NCI-H1048 (cell line): ENCODE results near the gene AFF4.
"Not testable (repeated sequence)": the region's sequence is repeated elsewhere in the genome, so short reads cannot be mapped to it uniquely, and the experiment has no call there.

Experiments used
- DNase-seq: peaks from one replicate; lab custom pipeline; 2025; lab: John Stamatoyannopoulos, UW

The AFF4 gene

DNA sequence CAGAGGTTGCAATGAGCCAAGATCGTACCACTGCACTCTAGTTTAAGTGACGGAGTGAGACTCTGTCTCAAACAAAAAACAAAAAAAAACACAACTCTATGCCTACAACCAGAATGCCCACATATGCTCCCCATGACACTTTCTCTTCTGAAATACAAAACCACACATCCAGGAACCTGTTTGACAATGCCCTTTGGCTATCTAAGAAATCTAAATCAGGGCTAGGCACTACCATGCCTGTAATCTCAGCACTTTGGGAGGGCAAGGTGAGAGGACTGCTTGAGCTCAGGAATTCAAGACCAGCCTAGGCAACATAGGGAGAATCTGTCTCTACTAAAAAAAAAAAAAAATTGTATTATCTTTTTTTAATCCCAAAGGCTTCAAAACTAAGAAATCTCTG is 10.6 kb downstream of the AFF4 start:
- no peak for DNase-seq

DNA sequence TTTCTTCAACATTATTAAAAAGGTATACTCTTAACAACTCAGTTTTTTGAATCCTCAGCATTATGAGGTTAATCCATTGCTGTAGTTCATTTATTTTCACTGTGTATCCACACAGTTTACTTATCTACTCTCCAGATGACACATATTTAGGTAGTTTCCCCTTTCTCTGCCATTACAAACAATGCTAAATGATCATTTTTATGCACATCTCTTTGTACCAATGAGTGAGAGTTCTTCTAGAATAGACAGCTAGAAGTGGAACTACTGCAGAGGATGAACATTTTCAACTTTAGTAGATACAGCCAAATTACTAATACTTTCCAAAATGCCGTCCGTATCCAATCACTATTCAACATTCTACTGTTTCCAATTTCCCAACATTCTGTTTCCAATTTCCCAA is 11.5 kb downstream of the AFF4 start:
- DNase-seq = no peak

DNA sequence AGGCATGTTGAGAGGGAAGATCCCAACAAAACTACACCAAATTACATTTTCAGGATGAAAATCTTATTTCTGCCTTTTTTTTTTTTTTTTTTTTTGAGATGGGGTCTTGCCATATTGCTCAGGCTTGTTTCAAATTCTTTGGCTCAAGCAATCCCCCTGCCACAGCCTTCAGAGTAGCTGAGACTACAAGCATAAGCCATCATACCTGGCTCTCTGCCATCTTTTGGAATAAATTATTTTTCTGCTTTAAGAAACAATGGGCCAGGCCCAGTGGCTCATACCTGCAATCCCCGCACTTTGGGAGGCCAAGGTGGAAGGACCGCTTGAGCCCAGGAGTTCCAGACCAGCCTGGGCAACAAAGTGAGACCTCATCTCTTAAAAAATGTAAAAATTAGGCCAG is 14.3 kb downstream of the AFF4 start:
- no peak for DNase-seq

DNA sequence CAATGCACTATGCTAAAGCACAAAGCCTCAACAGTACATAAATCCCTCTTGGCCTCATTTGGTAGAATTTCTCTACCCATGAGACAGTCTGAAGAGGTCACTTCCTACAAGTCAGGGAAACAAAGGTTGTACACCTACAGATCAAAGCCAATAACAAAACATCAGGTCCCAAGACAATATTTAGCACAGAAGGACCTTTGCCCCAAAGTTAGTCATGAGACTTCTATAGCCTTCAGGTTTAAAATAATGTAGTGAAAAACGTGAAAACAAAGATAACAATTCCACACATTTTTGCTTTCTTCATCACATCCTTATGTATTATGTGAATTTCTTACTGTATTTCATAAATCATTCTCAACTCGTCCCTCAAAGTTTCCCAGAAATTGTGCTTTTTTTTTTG is 15.8 kb downstream of the AFF4 start:
- DNase-seq = no peak

DNA sequence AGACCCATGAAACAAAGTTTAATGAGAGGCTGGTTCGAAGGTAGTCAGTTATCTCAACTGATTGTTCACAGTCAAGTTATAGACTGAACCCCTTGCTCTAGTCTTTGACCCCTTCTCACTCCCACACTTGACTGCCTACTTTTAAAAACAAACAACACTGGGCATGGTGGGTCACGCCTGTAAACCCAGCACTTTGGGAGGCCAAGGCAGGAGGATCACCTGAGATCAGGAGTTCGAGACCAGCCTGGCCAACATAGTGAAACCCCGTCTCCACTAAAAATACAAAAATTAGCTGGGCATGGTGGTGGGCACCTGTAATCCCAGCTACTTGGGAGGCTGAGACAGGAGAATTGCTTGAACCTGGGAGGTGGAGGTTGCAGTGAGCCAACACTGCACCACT is 18.1 kb downstream of the AFF4 start:
- not testable (repeated sequence) for DNase-seq

DNA sequence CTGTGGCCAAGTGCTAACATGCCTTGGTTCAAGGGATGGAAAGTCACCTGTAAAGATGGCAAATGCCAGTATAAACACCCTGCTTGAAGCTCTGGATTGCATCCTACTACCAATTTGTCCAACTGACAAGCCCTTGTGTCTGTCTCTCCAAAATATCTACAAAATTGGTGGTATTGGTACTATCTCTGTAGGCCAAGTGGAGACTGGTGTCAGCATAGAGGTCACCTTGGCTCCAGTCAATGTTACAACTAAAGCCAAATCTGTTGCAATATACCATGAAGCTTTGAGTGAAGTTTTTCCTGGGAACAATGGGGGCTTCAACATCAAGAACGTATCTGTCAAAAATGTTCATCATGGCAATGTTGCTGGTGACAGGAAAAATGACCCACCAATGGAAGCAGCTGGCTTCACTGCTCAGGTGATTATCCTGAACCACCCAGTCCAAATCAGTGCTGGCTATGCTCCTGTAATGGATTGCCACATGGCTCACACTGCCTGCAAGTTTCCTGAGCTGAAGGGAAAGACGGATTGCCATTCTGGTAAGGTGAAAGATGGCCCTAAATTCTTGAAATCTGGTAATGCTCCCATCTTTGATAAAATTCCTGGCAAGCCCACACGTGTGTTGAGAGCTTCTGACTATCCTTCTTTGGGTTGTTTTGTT is 19.9 kb downstream of the AFF4 start:
- DNase-seq = no peak

DNA sequence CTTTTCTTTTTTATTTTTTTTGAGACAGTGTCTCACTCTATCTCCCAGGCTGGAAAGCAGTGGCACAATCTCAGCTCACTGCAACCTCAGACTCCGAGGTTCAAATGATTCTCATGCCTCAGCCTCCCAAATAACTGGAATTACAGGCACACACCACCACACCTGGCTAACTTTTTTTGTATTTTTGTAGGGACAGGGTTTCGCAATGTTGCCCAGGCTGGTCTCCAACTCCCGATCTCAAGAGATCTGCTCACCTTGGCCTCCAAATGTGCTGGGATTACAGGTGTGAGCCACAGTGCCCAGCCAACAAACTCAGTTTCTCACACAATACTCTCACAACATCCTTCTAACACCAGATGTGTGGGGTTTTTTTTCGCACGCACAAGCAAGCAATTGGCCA is 22.1 kb downstream of the AFF4 start:
- no peak for DNase-seq

DNA sequence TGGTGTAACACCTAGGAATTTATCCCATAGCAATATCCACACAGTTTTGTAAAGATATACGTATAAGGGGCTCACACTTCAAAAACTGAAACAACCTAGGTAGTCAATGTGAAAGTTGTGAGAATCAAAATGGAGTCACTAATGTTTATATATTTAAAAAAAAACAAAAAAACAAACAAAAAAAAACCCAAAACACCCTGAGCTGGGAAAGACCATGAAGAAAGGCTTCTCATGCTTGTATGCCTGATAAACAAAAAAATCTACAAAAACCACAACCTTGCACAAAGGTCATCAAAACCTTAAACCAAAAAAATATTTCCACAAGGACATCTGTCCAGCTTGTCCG is 35.4 kb downstream of the AFF4 start:
- no peak for DNase-seq

DNA sequence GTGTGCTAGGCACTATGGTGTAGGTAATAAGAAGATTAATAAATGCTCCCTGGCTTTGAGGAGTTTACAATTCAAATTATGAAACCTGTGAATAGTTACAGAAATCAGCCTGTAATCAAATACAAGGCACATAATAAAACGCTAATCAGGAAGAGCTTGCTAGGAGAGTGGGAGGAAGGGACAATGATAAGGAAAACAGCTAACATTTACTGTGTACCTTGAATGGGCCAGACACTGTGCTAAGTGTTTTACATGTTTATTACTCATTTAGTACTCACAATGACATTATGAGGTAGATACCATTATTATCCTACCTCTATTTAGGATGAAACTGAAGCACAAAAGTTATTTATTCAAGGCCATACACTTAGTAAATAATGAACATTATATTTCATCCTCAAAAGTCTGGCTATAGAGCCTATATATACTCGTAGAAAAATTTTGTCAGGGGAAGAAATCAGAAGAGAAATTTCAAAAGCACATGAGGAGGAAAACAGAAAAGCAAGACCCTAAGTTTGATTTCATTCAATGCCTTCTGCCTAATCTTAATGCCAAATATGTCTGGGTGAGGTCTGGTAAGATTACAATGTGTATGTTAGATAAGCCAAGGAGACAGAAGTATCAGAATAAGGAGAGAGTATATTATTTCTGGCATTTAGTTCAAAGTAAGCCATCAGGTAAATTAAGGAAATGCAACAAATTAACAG is 35.9 kb downstream of the AFF4 start:
- DNase-seq = no peak

DNA sequence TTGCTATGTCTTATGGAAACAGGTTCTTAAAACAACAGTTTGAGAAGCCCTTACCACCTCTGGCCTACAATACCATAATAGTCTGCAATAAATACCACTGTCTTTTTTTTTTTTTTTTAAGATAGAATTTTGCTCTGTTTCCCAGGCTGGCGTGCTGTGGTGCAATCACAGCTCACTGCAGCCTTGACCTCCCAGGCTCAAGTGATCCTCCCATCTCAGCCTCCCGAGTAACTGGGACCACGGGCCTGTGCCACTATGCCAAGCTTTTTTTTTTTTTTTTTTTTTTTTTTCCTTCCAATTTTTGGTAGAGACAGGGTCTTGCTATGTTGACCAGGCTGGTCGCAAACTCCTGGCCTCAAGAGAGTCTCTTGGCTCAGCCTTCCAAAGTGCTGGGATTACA is 37.0 kb downstream of the AFF4 start:
- no peak for DNase-seq

DNA sequence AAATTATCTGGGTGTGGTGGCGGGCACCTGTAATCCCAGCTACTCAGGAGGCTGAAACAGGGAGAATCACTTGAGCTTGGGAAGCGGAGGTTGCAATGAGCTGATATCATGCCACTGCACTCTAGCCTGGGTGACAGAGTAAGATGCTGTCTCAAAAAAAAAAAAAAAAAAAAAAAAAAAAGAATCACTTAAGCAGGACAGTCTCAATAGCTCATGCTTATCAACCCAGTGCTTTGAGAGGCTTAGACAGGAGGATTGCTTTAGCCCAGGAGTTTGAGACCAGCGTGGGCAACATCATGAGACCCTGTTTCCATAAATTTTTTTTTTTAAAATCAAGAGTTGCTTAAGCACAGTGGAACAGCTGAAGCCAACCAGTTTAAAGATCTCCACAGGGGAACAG is 47.3 kb downstream of the AFF4 start:
- DNase-seq = no peak

DNA sequence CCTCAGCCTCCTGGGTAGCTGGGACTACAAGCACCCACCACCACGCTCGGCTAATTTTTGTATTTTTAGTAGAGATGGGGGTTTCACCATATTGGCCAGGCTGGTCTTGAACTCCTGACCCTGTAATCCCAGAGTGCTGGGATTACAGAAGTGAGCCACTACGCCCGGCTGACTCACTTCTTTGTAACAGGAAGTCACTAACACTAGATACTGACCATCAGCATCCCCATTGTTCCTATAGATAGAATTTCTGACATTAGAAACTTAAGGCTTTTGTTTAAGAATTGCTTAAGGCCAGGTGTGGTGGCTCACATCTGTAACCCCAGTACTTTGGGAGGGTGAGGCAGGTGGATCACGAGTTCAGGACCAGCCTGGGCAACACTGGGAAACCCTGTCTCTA is 47.8 kb downstream of the AFF4 start:
- no peak for DNase-seq

DNA sequence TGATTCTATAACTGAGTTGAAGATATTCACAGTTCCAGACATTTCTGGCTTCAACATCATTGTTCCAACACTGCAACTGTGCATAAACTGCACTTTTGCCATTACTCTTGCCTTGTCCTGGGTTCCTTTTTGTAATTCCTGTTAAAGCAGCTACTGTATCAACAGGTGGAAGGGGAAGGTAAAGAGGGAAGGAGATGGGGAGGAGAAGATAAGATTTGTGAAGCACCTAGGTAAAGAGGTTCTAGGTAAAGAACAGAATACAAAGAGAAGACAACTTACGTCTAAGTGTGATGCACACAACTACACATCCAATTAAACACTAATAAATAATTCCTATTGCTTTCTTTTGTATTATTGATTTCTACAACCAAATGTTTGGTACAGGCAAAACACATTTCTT is 53.7 kb downstream of the AFF4 start:
- DNase-seq = no peak

DNA sequence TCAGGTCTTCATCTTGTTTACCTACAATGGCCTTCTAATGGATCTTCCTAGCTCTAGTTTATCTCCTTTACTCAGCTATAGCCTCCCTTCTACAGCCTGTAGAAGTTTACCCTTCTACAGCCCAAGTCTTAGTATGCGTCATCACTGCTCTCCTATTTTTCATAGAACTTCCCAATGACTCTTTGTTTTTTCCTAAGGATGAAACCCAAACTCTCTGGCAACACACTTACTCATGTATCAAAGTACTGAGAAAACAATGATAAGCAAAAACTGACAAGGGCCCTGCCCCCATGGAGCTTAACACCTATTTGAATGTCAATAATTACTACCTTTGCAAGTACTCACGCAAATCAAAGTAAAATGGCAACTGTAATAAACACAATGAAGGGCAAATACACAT is 56.3 kb downstream of the AFF4 start:
- no peak for DNase-seq

DNA sequence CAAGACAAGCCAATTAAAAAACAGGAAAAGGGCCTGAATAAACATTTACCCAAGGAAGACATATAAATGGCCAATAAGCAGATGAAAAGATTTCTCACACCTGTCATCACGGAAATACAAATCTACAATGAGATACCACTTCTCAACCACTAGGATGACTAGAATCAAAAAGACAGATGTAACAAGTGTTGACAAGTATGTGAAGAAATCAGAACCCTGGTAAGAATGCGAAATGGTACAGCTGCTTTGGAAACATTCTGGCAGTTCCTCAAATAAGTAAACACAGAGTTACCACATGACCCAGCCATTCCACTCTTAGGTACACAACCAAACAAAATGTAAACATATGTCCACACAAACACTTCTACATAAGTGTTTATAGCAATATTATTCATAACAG is 57.5 kb downstream of the AFF4 start:
- no peak for DNase-seq

DNA sequence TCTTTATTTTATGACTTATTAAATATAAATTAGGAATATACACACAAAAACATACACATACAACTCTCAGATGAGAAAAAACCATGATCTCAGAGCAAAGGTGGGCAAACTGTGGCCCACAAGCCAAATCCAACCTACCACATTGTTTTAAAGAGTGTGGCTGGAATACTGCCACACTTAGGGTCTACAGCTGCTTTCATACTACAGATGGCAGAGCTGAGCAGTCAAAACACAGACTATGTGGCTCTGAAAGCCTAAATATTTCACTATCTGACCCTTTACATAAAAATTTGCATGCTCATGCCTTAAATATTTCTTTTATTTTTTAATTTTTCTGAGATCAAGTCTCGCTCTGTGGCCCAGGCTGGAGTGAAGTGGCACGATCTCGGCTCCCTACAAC is 61.7 kb downstream of the AFF4 start:
- DNase-seq = no peak

DNA sequence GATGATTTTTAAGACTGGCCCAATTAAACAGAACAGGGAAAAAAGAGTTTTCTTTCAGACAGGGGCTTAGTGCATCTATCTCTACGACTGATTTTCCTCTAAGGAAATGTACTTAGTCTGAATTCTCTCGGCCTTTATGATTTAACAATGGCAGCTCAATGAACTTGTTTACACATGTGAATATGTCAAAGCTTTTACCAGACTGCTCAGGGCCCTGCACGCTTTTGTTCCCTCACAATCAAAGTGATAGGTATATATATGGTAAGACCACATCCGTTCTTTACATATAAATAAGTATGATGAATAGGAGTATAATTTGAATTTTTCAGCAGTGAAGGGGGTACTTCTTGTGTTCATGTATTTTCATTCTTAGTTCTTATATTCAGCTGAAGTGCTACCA is 62.4 kb downstream of the AFF4 start:
- DNase-seq = no peak

DNA sequence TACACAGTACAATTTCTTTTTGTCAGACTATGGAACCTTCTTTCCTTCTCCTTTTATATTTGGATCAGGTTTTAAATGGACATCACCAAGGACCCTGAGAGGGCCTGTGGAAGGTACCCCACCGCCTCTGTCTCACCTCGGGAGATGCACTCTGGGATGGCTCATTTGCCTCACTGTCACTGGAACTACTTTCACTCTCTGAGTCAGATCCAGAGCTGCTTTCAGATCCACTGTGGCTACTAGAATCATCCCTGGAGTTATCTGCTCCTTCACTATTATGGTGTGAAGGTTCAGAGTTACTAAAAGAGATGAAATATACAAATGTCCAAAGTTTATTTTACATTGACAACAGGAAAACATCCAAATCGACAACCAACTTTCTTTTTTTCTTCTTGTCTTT is 65.3 kb downstream of the AFF4 start:
- DNase-seq = no peak

DNA sequence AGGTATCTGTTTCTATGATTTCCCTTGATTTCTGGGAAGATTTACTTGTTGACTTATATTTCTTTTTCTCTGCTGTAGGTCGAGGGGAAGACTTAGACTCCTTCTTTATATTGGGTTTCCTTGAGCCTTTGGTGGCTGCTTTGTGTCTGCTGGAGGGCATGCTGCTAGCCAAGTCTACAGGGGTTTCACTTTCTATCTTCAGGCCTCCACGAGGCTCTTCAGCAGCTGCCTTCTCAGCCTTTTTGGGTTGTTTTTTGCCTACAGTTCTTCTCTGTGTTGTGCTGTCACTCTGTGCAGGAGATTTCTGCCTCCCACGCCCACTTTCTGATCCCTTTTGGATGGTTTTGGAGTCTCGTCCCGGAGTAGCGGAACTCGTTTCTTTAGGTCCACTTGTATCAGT is 66.7 kb downstream of the AFF4 start:
- no peak for DNase-seq

DNA sequence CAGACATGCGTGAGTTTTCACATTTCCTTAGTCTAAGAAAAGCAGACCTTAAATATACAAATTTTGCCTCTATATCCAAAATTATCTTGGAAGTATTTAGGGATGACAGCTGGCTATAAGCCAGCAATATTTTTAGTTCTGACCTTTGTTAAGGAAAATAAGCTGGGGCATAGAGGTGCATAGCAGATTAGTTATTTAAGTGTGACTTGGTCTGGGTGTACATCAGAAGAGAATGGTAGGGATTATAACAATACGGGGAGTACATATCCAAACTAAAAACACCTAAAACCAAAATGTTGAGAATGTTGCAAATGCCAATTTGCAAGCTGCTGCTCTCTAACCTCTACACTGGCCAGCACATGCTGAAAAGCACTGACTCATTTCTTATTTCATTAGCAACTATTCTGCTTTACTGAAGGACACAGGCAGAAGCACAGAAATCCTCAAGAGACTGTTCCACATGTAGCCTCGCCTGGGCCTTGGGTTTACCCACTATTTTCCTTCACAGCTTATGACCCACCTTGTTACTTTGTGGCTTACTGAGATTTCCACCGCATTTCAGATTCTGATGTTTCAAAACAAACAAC is 67.6 kb downstream of the AFF4 start:
- no peak for DNase-seq

DNA sequence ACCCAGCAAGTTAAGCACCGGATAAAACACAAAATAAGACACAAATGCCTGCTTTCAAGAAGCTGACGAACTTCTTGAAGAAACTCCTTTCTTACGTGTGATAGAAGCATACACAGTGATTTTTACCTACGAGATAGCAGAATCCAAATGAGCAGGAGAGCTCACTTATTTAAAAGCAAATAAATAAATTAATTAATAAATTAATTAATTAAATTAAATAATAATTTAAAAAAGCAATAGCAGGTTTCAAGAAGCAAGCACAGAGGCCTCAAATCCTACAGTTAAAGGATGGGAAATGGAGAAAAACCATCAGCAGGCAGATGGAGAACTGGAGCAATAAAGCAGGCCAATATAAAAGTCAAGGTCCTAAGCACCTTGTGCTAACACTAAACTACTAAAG is 72.6 kb downstream of the AFF4 start:
- no peak for DNase-seq

DNA sequence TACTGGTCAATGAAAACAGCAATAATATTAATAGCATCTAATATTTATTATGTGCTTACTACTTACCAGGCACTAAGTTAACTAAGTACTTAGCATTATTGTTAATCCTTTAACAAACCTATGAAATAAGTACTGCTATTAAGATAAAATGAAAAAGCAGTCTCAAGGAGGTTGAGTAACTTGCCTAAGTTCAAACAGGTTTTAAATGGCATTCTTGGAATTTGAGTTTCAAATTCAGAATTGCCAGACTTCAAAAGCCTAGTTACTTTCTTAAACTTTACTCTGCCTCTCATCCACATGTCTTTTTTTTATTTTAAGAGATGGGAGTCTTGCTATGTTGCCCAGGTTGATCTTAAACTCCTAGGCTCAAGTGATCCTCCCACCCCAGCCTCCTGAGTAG is 73.9 kb downstream of the AFF4 start:
- no peak for DNase-seq

DNA sequence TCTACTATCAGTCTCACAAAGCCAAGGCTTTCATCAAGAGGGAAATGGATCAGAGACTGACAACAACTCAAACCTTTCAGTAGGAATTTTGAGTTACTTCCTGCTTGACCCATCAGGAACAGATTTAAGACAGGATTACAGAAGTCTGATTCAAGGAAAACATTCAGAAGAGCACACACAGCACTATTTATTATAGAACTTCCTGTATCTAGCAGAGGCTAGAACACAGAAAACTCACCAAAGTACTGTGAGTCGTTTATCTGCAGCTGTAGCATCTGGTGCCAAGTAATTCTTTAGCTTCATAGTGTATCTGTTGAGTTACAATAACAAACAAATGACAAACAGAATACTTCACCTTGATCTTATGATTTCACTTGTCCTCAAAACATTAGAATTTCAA is 76.2 kb downstream of the AFF4 start:
- DNase-seq = no peak
